ENCODE data around the gene MBP.

MBP gene

GRCh38 chr18:77049938-77050337 lies 82.6 kb downstream of the MBP start:
- DNase-seq (ENCODE audit: low read depth in 2 of 2): no peak

- no peak for DNase-seq (ENCODE audit: low read depth in 2 of 2)
These were observed 84.7 kb downstream of the MBP start for GRCh38 chr18:77047803-77048419.

GRCh38 chr18:77046994-77047393 lies 85.6 kb downstream of the MBP start:
- no peak for DNase-seq (ENCODE audit: low read depth in 2 of 2)

GRCh38 chr18:77046409-77046808 lies 86.2 kb downstream of the MBP start:
- no peak for DNase-seq (ENCODE audit: low read depth in 2 of 2)

GRCh38 chr18:77045677-77046076 lies 86.9 kb downstream of the MBP start:
- no peak for DNase-seq (ENCODE audit: low read depth in 2 of 2)

GRCh38 chr18:77044866-77045664 lies 87.5 kb downstream of the MBP start:
- DNase-seq (ENCODE audit: low read depth in 2 of 2): no peak

GRCh38 chr18:77043541-77044280 lies 88.9 kb downstream of the MBP start:
- no peak for DNase-seq (ENCODE audit: low read depth in 2 of 2)

GRCh38 chr18:77042583-77042982 lies 90.0 kb downstream of the MBP start:
- no peak for DNase-seq (ENCODE audit: low read depth in 2 of 2)

GRCh38 chr18:77039196-77040130 lies 93.1 kb downstream of the MBP start:
- DNase-seq (ENCODE audit: low read depth in 2 of 2): no peak

- DNase-seq (ENCODE audit: low read depth in 2 of 2): no peak
These were observed 94.3 kb downstream of the MBP start for GRCh38 chr18:77038182-77038858.

- no peak for DNase-seq (ENCODE audit: low read depth in 2 of 2)
These were observed 95.0 kb downstream of the MBP start for GRCh38 chr18:77037567-77037966.

- no peak for DNase-seq (ENCODE audit: low read depth in 2 of 2)
These were observed 97.0 kb downstream of the MBP start for GRCh38 chr18:77035380-77036187.

- no peak for DNase-seq (ENCODE audit: low read depth in 2 of 2)
These were observed 99.0 kb downstream of the MBP start for GRCh38 chr18:77033575-77033974.

- DNase-seq (ENCODE audit: low read depth in 2 of 2): no peak
These were observed 100.3 kb downstream of the MBP start for GRCh38 chr18:77032181-77032701.

GRCh38 chr18:77031662-77032061 lies 100.9 kb downstream of the MBP start:
- DNase-seq (ENCODE audit: low read depth in 2 of 2): no peak

GRCh38 chr18:77030201-77030600 lies 102.4 kb downstream of the MBP start:
- DNase-seq (ENCODE audit: low read depth in 2 of 2): no peak

GRCh38 chr18:77025831-77026363 lies 106.7 kb downstream of the MBP start:
- DNase-seq (ENCODE audit: low read depth in 2 of 2): no peak

GRCh38 chr18:77025123-77025522 lies 107.5 kb downstream of the MBP start:
- DNase-seq (ENCODE audit: low read depth in 2 of 2): no peak

- DNase-seq (ENCODE audit: low read depth in 2 of 2): no peak
These were observed 108.1 kb downstream of the MBP start for GRCh38 chr18:77024476-77024875.

Data from fibroblast of skin of left quadriceps (primary cell).